Stimulated activated CD8-positive, alpha-beta memory T cell treated with anti-CD3 and anti-CD28 coated beads, Interleukin-4, amount 100 ng/mL, for 1 hour (primary cell): ENCODE data around the gene STRIP1.

Source experiments
- DNase-seq, 2 donors: peaks; one replicate each; pipeline ENCODE4 v3.0.0-alpha.2; 2020; ENCODE audit warnings: low read depth in 2 of 2, low spot score in 1 of 2

Gene STRIP1, protein sequence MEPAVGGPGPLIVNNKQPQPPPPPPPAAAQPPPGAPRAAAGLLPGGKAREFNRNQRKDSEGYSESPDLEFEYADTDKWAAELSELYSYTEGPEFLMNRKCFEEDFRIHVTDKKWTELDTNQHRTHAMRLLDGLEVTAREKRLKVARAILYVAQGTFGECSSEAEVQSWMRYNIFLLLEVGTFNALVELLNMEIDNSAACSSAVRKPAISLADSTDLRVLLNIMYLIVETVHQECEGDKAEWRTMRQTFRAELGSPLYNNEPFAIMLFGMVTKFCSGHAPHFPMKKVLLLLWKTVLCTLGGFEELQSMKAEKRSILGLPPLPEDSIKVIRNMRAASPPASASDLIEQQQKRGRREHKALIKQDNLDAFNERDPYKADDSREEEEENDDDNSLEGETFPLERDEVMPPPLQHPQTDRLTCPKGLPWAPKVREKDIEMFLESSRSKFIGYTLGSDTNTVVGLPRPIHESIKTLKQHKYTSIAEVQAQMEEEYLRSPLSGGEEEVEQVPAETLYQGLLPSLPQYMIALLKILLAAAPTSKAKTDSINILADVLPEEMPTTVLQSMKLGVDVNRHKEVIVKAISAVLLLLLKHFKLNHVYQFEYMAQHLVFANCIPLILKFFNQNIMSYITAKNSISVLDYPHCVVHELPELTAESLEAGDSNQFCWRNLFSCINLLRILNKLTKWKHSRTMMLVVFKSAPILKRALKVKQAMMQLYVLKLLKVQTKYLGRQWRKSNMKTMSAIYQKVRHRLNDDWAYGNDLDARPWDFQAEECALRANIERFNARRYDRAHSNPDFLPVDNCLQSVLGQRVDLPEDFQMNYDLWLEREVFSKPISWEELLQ

DNA sequence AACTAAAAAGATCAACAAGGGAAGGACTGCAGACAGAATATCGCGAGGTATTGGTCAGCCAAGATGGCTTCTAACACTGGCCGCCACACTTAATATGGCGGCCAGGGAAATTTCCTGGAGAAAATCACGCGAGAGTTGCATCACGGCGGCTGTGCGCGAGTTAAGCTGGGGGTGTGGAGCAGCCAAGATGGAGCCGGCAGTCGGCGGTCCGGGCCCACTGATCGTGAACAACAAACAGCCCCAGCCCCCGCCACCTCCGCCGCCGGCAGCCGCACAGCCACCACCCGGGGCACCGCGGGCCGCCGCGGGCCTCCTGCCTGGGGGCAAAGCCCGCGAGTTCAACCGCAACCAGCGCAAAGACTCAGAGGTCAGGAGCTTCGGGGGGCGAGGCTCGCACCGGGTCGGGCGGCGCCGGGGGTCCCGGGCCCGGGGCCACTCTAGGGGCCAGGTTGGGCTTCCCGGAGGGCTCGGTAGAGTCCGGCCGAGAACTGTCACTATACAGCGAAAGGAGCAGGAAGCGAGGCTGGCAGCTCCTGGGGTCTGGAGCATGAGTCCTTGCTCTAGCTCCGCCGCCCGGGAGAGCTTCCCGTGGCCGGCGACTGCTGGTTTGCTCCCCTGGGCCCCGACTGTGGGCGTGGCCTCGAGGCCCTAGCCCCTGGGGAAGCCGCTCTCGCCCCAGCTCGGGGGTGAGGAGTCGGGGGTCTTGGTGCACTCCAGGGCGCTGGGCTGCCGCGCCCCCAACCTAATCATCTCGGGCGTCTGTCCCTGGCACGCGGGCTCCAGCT, at the start of gene STRIP1:
STRIP1 (plus strand) TSS at position 174 of the 785 bp plus-strand sequence; CDS start at position 188, 14 bp downstream.
- DNase-seq = peak; percentile 79 to 80

DNA sequence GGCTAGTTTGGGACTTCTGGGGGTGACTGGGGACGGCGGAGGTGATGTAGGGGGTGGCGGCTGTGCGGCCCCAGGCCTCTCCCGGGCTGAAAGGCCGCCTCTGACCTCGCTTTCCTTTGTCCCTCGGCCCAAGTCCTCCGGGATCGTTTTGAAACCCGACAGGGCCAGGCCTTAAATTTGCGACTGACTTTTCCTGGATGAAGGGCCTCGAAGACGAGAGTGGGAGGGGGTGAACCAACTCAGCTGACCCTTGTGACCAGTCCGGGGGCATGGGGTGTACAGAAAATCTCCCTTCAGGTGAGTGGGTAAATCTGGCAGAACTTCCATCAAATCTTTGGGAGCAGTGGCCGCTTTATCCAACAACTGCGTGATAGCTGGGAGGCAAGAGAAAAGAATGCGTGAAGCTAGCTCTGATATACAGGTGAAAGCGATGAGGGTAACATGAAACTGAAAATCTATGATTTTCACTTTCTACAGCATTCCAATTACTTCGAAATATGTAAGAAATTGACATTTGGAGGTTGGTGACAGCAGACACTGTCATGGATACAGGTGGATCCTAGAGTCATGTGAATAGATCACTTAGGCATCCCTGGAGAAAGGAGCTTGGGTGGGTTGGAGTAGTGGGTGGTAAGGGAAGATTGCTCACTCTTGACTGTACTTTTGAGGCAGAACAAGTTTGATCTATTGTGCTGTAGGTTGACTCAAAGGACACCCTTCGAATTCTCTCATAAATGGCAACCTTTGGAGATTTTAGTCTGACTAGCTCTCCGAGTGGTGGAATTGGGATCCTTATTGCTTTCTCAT, 49.0 kb upstream of the STRIP1 start:
- DNase-seq = no peak

DNA sequence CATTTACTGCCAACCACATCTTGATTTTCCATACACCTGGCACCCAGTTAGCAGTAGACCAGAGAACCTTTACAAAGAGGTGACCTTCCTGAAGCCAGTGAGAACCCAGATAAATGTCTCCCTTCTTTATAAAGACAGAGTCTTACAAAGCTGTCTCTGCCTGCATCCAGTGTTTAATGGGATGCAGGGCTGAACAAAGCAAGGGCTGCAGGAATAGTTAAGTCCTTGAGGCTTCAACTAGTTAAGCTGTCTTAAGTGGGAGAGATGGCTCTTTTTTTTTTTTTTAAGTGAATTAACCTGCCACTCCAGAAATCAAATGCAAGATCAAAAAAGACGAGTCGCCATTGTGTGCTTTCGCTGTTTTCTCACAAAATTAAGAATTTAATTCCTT, 48.4 kb upstream of the STRIP1 start:
- DNase-seq = no peak

DNA sequence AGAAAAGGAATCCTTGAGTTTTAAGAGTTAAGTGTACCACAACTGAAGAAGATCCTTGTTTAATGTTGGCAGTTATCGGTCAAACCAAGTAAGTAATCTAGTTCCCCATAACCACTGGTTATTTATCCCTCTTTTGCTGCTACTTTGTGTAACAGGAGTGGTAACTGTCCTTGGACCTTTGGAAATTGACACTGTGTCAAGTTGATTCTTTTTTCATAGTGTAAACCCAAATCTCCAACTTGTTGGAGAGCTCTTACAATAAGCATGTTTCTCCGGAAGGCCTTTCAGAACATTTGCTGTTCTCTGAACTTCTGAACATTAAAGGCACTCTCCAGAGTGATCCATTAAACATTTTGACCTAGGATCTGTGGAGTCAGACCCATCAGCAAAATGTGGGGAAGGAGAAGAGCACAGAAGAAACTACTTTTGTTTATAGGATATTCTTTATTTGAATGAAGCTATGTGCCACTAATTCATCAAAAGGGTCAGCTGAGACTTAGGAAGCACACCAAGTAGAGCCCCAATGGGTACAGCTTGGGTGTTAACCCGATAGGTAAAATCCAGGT, 46.0 kb upstream of the STRIP1 start:
- no peak for DNase-seq

DNA sequence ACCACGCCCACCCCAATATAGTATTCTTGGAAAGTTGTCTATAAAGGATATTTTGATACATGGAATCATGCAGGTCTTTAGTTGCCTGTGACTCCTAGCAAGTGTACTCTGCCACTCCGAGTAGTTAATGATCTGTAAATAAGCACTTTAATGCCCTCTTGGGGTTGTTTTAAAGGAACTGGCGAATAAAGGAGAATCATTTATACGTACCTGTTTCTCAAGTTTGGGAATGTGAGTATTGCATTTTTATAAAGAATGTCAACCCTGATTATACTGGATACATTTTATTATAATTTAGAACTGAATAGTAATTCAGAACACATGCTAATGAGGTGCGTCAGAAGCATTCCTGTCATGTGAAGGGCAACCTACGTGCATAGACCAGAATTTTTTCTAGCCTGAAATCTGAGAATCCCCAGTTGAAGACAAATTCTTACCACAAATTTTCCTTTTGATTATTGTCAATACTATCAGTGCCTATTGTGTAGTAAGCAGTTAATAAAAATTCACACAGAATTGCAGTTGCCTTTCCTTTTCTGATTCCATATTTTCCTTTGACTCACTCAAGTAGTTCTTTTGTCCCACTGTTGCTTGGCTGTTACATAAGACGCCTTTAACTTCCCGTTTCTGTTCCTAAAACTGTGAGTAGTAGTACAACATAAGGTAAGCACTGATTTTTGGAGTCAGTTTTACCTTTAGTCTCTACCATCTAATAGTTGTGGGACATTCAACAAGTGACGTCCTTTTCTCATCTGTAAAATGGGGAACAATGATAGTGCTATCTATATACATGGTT, 44.7 kb upstream of the STRIP1 start:
- no peak for DNase-seq

DNA sequence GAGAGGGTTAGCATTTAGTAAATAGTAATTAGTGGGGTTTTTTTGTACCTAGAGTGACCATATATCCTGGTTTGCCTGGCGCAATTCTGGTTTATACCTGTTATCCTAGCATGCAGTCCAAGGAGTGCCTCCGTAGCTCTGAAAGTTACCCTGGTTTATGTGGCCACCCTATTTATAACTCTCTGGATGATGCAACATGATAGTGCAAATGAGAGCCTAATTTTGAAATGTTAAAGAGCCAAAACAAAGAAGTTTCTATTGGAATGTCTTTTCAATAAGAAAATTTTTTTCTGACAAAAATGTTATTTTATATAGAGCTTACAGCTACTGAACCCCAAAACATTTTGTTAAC, 44.1 kb upstream of the STRIP1 start:
- no peak for DNase-seq

DNA sequence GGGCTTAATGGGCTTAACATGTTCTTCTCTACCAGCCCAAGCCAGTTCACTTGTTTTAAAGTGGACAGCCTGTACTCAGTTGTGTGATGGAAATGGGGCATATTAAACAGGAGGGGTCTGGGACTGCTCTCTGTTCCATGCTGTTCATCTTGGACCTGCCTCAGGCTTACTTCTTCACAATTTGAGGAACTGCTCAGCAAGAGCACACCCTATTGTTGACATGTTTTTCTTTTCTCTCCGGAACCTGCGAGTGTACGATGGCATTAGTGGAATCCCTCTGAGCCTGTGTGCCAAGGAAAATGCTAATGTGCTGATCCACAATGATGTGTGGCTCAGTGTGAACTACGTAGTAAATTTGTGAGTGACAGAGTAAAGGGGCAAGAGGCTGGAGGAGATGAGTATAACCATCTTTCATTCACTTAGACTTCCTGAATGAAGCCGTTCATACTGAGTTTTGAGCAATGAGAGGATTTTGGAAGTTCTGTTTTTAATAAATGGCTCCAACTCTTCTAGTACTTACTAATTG, 43.0 kb upstream of the STRIP1 start:
- DNase-seq = no peak

DNA sequence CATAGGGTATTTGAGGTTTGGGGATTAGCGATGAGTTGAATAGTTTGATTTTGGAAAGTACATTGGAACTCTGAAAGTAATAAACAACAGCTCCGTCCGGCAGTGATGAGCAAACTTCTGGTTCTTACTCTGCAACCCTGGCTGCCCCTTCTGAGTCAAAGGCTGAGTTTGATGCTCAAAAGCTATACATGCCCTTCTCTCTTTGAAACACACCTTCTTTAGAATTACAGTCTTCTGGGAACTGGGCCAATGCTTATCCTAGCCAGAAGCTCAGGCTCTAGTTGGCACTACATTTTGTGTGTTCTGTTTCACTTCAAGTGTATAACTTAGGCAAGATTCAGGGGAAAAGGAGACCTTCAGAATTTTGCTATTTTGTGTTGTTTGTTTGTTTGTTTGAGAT, 40.5 kb upstream of the STRIP1 start:
- no peak for DNase-seq

DNA sequence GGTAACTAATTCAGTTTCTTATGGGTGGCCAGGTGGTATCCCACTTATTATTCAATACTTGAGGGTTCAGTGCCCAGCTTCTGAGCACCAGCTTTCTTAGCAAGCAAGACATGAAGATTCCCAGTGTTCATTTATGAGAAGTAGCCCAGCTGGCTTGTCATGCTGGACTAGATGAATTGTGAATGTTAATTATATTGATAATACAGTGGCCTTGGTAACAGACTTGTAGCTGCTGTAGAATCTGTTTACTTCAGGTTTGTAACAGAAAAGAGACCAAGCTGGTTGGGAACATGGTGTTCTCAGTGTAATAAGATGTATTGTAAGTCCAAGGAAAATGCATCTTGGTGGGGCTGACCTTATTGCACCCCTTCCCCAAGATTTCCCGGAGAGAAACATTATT, 39.8 kb upstream of the STRIP1 start:
- DNase-seq = no peak

DNA sequence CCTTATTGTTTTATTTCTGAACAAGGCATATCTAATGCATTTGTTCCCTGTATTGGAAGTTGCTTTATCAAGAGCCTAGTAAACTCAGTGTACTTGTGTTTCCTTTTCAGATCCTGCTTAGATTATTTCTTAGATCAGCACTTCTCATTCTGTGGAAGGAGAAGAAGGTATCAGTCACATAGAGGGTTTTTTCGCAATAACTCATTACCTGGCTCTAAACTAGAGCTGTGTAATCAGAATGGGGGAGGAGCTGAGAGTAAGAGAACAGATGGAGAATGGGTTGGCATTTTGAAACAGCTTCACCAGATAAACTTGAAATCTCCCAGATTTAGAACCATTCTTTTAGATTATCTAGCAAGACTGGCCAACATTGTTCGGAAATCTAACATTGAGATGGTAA, 38.9 kb upstream of the STRIP1 start:
- DNase-seq = no peak

DNA sequence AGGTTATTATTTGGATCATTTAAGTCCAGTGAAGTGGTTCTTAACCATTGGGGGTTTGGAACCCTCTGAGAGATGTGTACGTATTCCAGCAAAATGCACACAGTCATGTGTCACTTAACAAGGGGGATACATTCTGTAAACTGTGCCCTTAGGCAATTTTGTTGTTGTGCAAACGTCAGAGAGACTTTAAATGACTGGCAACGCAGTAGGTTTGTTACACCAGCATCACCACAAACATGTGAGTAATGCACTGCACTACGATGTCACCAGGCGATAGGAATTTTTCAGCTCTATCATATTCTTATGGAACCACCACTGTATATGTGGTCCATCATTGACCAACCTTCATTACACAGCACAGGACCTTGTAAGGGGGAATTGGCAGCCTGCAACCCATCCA, 37.9 kb upstream of the STRIP1 start:
- DNase-seq = no peak

DNA sequence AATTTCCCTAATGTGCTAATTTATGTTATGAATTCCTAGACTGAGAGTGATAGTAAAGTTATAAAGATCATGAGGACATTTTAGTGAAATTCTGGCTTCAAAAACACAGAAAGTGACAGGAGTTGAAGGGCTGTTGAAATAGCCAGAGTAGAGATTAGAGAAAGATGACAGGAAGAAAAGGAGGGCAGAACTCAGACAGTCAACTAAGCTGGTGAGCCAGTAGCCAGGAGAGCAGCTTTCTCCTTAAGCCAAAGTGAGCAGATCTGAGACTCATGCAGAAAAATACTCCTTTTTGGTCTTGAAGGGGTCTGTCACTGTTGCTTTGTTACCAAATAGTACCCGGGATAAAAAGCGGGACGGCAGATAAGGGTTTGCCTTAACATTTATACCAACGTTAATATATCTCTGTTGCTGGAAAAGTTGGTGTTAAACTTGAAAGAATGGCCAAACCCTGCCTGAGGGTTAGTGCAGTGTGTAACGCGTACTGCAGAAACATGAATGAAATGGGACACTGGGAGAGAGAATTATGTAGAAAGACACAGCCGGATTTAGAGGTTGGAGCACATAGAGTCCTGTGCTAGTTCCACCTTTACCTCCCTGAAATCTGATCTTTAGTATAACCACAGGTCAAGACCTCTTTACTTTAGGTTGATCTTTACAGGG, 37.1 kb upstream of the STRIP1 start:
- DNase-seq = no peak

DNA sequence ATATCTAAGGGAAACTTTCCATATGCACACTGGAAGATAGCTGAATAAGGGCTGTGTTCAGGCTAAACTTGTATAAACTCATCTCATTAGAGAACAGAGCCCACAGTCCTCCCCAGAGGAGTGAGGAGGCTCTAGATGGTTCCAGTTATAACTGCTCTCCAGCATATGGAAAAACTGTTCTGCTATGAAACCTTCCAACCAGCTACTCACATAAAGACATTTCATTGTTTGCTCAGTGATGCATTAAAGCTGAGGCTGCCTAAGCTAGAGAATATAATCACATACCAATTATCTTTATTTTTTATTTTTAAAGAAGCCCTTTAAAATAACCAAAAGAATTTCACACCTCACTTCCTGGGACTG, 36.6 kb upstream of the STRIP1 start:
- no peak for DNase-seq

DNA sequence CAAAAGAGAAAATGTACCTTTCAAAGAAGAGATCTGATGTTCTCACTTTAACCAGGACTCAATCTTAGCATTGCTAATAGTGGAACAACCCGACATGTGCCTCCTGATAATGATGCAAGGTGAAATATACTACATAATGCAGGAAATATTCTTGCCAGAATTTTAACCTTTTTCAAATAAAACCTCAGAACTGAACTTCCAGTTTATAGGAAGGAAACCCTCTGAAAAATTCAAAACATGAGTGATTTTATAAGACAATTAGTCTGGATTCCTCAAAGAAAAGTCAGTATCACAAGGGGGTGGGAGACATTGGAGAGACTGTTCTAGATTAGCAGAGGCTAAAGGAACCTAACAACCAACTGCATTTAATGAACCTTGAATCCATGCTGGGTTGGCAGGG, 31.7 kb upstream of the STRIP1 start:
- DNase-seq = no peak

DNA sequence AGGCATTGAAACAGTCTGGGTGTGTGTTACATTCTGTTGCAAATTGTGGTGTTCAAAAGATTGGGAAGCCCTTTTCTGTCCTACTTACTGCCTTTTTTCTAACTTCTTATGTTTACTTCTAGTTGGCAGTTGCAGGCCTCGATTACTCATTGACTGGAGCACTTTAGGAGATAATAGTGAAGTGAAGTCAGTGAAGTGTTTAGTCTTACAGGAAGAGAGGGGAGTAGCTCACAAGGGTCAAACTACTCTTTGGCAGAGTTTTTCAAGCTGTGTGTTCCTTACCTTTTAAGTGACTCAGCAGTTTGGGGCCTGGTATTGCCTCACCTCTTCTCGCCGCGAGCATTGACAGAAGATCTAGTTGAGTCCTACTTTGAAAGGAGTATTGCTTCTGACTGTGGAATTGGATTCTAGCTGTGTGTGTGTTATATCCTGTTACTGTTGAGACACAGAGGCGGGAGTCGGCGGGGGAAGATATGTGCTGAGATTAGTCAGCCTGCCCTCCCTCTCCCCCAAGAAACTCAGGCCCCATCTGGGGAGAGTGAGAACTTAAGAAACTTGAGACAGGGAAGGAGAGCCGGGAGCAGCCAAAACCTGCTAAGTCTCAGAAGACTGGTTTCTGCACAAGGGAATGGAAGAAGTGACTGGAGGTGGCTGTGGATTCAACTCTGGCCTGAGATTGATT, 30.5 kb upstream of the STRIP1 start:
- no peak for DNase-seq

DNA sequence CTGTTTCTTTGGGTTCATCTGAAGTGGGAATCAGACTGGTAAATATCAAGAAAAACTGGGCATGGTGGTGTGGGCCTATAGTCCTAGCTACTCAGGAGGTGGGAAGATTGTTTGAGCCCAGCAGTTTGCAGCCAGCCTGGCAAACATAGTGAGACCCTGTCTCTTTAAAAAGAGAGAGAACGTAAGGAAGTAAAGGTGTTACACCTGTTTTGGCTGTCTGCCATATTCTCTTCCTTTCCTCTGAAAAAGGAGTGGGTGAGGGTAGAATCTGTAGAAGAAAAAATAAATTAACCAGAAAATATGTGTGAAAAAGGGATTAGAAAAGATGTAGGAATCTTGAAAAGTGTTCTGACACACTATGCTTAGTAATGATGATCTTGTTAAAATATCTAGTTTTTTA, 29.8 kb upstream of the STRIP1 start:
- DNase-seq = no peak

DNA sequence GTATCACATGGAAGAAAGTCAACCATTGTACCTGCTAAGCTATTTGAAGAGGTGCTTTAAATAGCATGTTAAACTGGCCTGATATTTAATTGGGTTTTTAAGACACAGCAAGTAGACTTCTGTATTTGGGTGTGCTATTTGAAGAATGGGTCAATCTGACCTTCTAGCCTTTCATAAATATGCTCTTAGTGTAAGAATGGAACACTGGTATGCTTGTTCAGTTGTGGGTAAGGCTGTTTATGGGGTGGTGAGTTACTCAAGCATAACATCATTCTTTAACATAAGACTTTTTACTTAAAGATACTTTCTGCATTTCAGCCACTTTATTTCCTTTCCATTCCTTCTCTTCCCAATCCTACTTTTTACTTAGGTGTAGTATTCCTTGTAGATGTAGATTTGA, 28.5 kb upstream of the STRIP1 start:
- DNase-seq = no peak

DNA sequence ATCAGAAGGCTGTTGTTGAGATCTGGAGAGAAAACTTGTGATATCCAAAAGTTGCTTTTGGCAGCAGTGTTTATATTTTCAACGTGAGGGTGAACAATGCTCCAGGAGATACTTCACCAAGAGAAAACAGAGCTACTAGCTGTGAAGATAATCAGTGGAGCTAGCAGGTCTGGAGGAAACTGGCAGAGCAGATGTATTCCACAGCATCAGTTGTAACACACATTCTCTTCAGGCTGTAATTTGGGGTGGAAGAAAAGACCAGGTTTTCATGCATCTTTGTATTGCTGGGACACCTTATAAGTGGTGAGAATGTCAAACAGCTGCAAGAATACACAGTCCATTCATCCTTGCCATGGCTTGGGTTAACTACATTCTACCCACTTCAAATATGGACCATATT, 27.9 kb upstream of the STRIP1 start:
- no peak for DNase-seq
